Measurements from ENCODE around the gene KLHL21. TPM values are rescaled to one million over a fixed set of nuclear protein-coding genes. Genes with fewer than 3 reads are reported as not detected.

The KLHL21 gene
- total RNA-seq, 2 donors from 2014 or later: 10.9 to 13.2 TPM

DNA sequence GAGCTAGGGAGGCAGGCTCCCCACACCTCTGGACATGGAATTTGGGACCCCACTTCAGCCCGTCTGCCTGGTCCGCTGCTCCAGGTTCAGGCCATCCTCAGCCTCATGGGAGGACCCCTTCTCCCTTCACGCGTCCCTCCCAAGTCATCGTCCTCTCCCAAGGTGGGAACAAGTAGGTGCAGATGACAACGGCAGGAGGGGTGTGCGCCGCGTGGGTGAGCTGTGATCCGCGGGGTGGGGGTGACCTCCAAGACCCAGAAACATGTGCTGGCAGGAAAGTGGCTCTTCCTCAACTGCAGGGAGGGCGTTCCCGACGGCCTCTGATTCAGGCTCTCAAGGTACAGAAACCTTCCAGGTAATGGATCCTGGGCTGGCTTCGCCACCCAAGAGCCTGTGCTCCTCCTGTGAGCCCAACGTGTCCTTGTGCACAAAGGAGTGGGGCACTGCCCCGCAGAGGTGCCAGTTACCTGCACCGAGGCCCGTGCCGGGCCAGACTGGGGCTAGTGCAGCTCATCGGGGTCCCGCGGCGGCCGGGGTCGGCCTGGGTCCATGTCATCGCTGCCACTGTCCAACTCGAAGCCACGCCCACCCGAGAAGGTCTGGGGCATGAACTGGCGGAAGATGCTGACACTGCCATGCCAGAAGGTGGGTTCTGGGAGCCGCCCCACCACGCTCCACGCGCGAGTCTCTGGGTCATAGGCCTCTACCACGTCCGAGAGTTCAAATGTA is 9.6 kb downstream of the KLHL21 start:
- TF ChIP-seq, protein P1, sequence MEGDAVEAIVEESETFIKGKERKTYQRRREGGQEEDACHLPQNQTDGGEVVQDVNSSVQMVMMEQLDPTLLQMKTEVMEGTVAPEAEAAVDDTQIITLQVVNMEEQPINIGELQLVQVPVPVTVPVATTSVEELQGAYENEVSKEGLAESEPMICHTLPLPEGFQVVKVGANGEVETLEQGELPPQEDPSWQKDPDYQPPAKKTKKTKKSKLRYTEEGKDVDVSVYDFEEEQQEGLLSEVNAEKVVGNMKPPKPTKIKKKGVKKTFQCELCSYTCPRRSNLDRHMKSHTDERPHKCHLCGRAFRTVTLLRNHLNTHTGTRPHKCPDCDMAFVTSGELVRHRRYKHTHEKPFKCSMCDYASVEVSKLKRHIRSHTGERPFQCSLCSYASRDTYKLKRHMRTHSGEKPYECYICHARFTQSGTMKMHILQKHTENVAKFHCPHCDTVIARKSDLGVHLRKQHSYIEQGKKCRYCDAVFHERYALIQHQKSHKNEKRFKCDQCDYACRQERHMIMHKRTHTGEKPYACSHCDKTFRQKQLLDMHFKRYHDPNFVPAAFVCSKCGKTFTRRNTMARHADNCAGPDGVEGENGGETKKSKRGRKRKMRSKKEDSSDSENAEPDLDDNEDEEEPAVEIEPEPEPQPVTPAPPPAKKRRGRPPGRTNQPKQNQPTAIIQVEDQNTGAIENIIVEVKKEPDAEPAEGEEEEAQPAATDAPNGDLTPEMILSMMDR (conservative IDR thresholded peaks at IDR 0.05): no peak
- no peaks in the 10 kb centered on the region for H3K9me3 ChIP-seq (ENCODE audit: control insufficient read depth, low read length)
- H3K4me1 Mint-ChIP-seq: no peaks in the 10 kb centered on the region
- H3K4me3 Mint-ChIP-seq: no peak overlapping the region
- H3K9me3 Mint-ChIP-seq: no peaks in the 10 kb centered on the region
- peaks cover 49% of the 10 kb centered on the region for H3K36me3 Mint-ChIP-seq (ENCODE audit: low read depth)
- no peak for DNase-seq
- no peak overlapping the region for H3K27ac Mint-ChIP-seq
- no peaks in the 10 kb centered on the region for H3K27me3 Mint-ChIP-seq (ENCODE audit: insufficient read depth)
- 94 to 98% methylated on average over 38 of the region's 38 CpGs for WGBS, 2 experiments (ENCODE audit: insufficient coverage in 1 of 2, insufficient read length in 1 of 2)
- H3K4me3 ChIP-seq (ENCODE audit: low read length): no peak overlapping the region
- no peak overlapping the region for H3K9ac ChIP-seq (ENCODE audit: extremely low read depth, low read length, poor library complexity, severe bottlenecking)
- H3K27me3 ChIP-seq (ENCODE audit: control insufficient read depth, insufficient read depth, low read length, poor library complexity, severe bottlenecking): no peaks in the 10 kb centered on the region
- H3K27ac ChIP-seq (ENCODE audit: low read depth, low read length): no peak overlapping the region
- H3K4me1 ChIP-seq (ENCODE audit: control insufficient read depth, insufficient read depth, low read length): no peaks in the 10 kb centered on the region
- peaks cover 69% of the 10 kb centered on the region for H3K36me3 ChIP-seq (ENCODE audit: control insufficient read depth, insufficient read depth, low read length)

DNA sequence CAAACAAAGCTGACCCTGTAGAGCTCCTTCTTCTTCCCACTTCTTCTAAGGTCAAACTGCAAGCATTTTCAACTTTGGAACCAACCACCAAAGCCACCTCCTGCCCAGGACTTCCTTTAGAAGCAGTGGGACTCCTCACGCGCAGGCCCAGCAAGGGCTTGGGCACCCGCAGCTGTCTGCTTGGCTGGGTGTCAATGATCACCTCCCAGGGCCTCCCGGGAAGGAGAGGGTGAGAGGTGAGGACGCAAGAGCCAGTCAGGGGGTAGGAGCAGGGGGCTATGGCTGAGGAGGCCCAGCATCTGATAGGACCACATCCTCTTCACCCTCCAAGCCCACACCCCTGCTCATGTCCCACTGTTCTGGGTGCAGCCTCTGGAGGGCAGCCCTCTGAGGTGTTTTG is 10.2 kb downstream of the KLHL21 start:
- Histone ChIP-seq H3K4me3 (ENCODE audit: low read length) (no peak overlapping the region), H3K27me3 (ENCODE audit: control insufficient read depth, insufficient read depth, low read length, poor library complexity, severe bottlenecking) (no peaks in the 10 kb centered on the region), H3K9ac (ENCODE audit: extremely low read depth, low read length, poor library complexity, severe bottlenecking) (no peak overlapping the region), H3K36me3 (ENCODE audit: control insufficient read depth, insufficient read depth, low read length) (peaks cover 69% of the 10 kb centered on the region), H3K9me3 (ENCODE audit: control insufficient read depth, low read length) (no peaks in the 10 kb centered on the region), H3K27ac (ENCODE audit: low read depth, low read length) (no peak overlapping the region), H3K4me1 (ENCODE audit: control insufficient read depth, insufficient read depth, low read length) (no peaks in the 10 kb centered on the region)
- DNase-seq: no peak
- no peaks in the 10 kb centered on the region for H3K4me1 Mint-ChIP-seq
- H3K36me3 Mint-ChIP-seq (ENCODE audit: low read depth): peaks cover 47% of the 10 kb centered on the region
- WGBS, 2 experiments (ENCODE audit: insufficient coverage in 1 of 2, insufficient read length in 1 of 2): 66 to 94% methylated on average over 3 to 5 of the region's 5 CpGs
- no peaks in the 10 kb centered on the region for H3K9me3 Mint-ChIP-seq
- no peak overlapping the region for H3K4me3 Mint-ChIP-seq
- no peak overlapping the region for H3K27ac Mint-ChIP-seq
- TF ChIP-seq, protein P1 (conservative IDR thresholded peaks at IDR 0.05): no peak
- H3K27me3 Mint-ChIP-seq (ENCODE audit: insufficient read depth): no peaks in the 10 kb centered on the region

DNA sequence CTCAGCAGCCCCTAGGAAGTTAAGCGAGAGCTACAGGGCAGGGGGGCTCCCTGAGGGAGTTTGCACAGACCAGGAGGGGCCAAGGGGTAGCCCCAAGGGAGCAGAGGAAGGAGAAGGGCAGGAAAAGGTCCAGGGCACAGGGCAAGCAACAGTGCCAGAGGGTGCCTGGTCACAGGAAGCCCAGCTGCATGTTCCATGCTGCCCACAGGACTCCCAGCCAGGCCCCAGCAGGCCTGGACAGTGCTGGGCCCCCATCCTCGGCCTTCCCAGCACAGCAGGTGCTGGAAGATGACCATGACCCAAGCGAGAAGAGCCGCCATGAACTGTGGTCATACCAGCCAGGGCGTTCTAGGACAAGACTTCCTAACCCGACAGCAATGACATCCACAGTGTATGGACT is 11.0 kb downstream of the KLHL21 start:
- H3K4me3 Mint-ChIP-seq: no peak overlapping the region
- Histone ChIP-seq H3K27ac (ENCODE audit: low read depth, low read length) (no peak overlapping the region), H3K9ac (ENCODE audit: extremely low read depth, low read length, poor library complexity, severe bottlenecking) (no peak overlapping the region), H3K27me3 (ENCODE audit: control insufficient read depth, insufficient read depth, low read length, poor library complexity, severe bottlenecking) (no peaks in the 10 kb centered on the region), H3K9me3 (ENCODE audit: control insufficient read depth, low read length) (no peaks in the 10 kb centered on the region), H3K4me1 (ENCODE audit: control insufficient read depth, insufficient read depth, low read length) (no peaks in the 10 kb centered on the region), H3K36me3 (ENCODE audit: control insufficient read depth, insufficient read depth, low read length) (peaks cover 63% of the 10 kb centered on the region), H3K4me3 (ENCODE audit: low read length) (no peak overlapping the region)
- DNase-seq: no peak
- no peaks in the 10 kb centered on the region for H3K9me3 Mint-ChIP-seq
- TF ChIP-seq, protein P1 (conservative IDR thresholded peaks at IDR 0.05): no peak
- no peak overlapping the region for H3K27ac Mint-ChIP-seq
- no peaks in the 10 kb centered on the region for H3K4me1 Mint-ChIP-seq
- no peaks in the 10 kb centered on the region for H3K27me3 Mint-ChIP-seq (ENCODE audit: insufficient read depth)
- 81 to 85% methylated on average over 6 of the region's 6 CpGs for WGBS, 2 experiments (ENCODE audit: insufficient coverage in 1 of 2, insufficient read length in 1 of 2)
- H3K36me3 Mint-ChIP-seq (ENCODE audit: low read depth): peaks cover 43% of the 10 kb centered on the region
